ENCODE results near the gene ANTXRL.
"Not testable (repeated sequence)": the region's sequence is repeated elsewhere in the genome, so short reads cannot be mapped to it uniquely, and the experiment has no call there.

GRCh38 chr10:46365484-46365883 lies 78.7 kb downstream of the ANTXRL start:
- not testable (repeated sequence) for TF ChIP-seq POLR2A (IDR thresholded peaks at IDR 0.05); CTCF (IDR thresholded peaks at IDR 0.05 in 8 of 11, conservative IDR thresholded peaks at IDR 0.05 in 3 of 11); POLR2AphosphoS5 (IDR thresholded peaks at IDR 0.05)

Measured in spleen (tissue), 7 donors.